Stimulated activated CD8-positive, alpha-beta memory T cell treated with anti-CD3 and anti-CD28 coated beads, Interleukin-12 subunit alpha, Interleukin-12 subunit beta, amount 100 ng/mL, for 1 hour (primary cell): ENCODE data around the gene OVOL2.

ENCODE experiments used
- DNase-seq: peaks from one replicate; pipeline ENCODE4 v3.0.0-alpha.2; 2020; ENCODE audit warnings: low read depth

The OVOL2 gene

GRCh38 chr20:18011951-18012645 lies 45.6 kb downstream of the OVOL2 start:
- DNase-seq = no peak

GRCh38 chr20:18011482-18011881 lies 46.2 kb downstream of the OVOL2 start:
- DNase-seq = no peak

- no peak for DNase-seq
These were observed 48.6 kb downstream of the OVOL2 start for GRCh38 chr20:18009116-18009515.

DNA sequence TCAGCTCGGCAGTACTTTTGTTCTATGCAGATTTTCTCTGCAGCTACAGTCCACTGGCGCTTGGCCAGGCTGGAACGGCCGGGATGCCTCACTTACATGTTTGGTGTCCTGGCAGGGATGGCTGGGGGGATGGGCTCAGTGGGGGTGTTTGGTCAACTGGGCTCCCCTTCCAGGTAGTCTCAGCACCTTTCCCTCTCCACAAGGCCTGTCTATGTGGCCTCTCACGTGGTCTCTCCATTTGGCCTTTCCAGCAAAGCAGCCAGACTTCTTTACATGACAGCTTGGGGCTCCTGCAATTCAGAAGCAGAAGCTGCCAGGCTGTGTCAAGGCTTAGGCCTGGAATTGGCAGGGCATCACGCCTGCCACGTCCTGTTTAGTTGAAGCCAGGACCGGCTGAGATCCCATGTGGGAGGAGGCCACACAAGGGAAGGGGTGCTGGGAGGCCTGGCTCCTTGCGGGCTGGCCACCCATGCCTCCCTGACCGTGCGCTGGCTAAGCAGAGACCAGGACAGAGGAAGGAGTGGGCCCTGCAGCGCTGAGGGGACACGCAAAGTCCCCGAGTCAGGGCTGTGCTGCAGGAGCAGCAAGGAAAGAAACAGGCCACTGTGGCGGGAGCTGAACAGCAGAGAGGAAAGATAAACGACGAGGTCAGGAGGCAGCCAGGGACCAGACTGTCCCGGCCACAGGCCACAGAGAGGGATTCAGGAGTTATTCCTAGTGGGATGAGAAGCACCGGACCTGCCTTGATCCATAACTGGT lies 50.0 kb downstream of the OVOL2 start:
- no peak for DNase-seq

DNA sequence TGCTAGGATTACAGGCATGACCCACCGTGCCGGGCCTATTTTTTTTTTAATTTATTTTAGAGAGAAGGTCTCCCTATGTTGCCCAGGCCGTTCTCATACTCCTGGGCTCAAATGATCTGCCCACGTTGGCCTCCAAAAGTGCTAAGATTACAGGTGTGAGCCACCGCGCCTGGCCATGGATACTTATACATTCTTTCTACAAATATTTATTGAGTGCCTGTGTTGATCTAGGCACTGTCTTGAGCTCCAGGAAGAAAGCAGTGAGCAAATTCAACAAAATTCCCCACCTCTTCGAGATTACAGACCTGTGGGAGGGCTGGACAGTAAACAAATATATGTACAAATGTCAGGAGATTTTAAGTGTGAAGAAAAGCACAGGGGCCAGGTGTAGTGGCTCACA lies 51.0 kb downstream of the OVOL2 start:
- no peak for DNase-seq

DNA sequence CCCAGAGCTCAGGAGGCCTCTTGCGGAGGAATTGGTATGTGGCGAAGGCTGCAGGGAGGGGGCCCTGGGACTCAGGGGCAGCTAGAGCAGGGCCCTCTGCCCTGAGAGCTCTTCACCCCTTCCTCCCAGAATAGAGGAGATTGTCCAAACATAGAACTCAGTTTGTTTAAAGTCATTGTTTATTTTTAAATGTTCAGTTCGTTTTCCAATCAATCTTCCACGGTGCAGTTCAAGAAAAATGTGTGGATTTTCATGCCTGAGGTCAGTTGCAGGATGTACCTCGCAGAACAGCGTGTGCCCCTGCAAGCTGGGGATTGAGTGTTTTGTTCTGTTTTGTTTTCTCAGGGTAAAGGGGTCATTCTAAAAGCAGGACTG lies 51.7 kb downstream of the OVOL2 start:
- DNase-seq = no peak

DNA sequence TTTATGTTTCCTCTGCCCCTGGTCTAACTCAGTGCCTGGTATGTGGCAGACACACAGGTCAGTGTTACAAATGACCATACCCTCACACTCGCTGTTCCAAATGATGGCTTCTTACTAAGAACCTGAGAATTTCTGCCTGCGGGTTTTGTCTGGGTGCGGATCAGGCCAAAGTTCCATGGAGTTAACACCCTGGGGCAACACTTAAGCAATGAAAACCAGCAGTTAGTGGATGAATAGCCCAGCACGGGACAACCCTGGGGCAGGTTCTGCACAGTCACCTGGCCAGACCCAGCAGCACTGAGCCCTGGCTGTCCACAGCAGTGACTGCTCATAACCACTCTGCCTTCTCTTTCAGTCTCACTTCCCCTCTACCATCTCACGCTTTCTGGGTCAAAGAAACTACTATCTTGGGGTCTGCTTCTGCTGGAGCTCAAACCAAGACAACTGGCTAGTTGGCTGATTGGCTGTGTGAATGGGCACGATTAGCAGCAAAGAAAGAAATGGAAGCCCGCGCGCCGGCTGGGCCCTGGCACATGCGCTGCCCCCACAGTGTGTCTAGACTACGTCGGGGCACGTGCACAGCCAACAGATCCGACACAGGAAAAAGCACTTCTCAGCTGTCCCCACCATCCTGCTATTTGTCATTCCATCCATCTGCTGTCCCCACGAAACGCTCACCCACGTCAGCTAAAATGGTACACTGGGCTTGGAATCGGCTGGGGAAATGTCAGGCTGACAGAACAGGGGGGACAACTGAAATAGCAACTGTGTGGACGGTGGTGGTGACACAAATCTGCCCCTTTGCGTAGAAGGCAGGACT lies 52.3 kb downstream of the OVOL2 start:
- DNase-seq = no peak

DNA sequence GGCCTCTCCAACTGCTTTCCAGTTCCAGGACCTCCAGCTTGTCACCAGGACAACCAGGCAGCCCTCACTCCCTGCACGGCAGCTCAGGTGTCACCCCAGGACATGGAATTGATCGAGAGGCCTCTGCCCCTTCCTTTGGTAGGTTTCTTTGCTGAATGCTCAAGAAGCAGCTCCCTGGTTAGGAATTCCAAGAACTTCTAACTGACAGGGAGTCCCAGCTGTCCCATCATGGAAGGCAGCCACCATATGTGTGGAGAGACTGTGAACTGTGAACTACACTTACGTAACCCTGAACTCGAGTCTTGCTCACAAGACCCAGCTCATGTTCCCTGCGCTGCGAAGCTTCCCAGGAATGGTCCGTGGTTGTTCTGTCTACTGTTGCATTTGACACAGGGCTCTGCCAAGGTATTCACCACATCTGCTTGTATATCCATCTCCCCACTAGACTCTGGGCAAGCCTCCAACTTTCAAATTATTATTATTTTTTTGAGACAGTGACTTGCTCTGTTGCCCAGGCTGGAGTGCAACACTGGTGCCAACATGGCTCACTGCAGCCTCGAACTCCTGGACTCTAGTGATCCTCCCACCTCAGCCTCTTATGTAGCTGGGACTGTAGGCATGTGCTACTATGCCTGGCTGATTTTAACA lies 53.2 kb downstream of the OVOL2 start:
- no peak for DNase-seq

- no peak for DNase-seq
These were observed 53.8 kb downstream of the OVOL2 start for GRCh38 chr20:18003897-18004296.

- DNase-seq = no peak
These were observed 56.4 kb downstream of the OVOL2 start for GRCh38 chr20:18001131-18001921.

DNA sequence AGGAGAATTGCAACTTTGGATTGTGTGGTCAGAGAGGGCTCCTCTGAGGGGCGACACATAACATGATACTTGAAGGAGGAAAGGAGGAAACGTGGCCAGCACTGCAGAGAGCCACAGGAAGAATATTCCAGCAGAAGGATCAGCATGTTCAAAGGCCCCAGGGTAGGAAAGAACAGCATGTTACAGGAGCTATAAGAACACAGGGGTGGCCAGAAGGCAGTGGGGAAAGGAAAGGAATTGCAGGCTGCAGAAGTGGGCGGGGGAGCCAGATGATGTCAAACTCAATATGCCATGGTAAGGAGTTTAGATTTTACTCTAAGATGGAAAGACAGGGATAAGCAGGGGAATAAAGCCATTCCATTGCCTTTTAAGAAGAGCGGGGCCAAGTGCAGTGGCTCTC lies 58.1 kb downstream of the OVOL2 start:
- no peak for DNase-seq

DNA sequence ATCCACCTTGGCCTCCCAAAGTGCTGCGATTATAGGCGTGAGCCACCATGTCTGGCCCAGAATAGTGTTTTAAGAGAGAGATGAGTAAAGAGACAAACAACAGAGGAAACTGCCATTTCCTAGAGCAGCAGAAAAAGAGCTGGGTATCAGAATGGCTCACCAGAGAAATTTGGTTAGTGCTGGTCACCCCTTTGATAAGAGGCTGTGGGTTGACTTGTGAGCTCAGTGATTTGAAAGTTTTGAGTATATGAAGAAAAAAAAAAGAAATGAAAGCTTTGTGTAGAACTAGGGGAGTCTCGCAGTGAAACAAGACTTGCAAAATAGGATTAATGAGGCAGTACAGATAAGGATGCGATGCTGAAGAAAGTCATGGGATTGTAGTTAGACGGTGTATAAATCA lies 59.3 kb downstream of the OVOL2 start:
- DNase-seq = no peak

DNA sequence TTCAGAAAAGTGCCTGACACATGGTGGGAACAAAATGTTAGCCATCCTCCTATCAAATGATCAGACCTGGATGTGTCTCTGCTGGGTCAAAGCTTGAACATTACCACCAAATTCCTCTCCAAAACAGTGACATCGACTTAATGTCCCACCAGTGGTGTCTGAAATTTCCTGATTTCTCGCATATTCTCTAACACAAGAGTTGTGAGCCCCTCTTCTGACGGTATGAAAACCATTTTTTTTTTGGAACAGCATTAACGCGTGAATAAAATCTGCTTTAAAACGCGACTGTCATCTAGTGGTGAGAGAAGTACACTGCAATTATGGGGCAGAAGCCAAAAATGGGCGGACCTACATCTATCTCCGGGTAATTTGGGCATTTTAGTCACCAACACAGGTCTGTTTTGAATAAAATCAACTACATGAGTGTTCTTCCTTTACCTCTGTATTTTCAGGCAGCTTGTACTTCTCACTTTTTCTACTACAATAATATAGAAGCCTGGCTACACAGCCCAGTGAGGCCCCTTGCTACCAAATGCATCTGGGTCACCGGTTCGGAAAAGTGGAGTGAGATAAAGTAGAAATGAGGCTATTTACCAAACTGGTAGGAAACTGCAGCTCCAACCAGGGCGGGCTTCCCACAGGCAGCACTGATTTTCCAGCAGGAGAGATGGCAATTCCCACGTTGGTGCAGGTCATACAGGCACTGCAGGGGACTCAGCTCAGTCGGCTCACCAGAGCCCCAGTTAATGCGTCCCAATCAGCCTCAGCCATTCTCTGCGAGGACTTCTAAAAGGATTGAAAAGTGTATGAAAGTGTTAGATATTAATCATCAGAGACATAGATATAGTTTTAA lies 61.5 kb downstream of the OVOL2 start:
- peak; percentile 8 for DNase-seq

DNA sequence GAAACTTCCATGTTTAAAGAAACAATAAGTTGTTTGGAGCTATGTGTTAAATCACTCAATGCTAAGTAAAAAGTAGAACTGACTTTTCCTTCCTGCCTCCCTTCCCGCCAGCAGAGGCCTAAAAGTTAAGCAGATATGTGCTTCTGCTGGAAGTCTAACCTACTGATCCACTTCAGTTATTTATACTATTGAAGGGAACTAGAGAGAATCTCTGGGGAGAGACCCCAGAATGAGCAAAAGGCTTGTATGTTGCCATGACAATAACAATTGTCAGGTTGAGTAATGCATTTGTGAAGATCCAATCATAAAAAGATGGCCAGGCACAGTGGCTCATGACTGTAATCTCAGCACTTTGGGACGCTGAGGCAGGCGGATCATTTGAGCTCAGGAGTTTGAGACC lies 64.2 kb downstream of the OVOL2 start:
- DNase-seq = no peak

DNA sequence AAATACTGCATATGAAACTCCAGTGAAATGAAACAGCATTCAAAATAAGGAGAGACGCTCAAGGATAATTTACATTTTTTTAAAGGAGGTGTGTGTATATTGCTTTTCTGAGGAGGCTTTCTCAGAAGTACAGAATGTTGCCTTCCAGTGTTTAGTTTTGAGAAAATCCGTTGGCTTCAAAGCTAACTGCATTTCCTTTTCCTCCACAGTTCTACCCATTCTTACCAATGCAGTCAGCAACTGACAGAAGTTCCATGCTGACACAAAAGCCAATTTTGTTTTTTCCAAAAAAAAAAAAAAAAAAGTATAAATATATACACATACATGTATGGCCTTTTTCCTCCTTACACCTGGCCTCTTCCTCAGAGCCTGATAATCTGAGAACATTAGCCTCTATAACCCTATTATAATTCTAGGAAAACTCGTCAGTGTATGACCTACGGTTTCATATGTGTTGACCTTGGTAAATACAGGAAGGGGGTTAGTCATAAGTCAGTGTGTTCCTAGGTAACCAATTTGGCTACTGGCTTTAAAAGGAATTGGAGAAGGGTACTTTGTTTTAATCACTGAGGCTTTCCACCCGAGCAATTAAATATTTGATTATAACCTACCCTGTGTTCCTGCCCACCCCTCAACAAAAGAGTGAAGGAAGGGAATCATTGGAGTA lies 64.7 kb downstream of the OVOL2 start:
- DNase-seq = no peak

GRCh38 chr20:17992224-17992637 lies 65.5 kb downstream of the OVOL2 start:
- DNase-seq = no peak

- no peak for DNase-seq
These were observed 67.3 kb downstream of the OVOL2 start for GRCh38 chr20:17990278-17990972.

- no peak for DNase-seq
These were observed 69.7 kb downstream of the OVOL2 start for GRCh38 chr20:17987988-17988387.

- no peak for DNase-seq
These were observed 72.2 kb downstream of the OVOL2 start for GRCh38 chr20:17985388-17986018.
